ENCODE results near the gene PRKCH. TPM values are rescaled to one million over a fixed set of nuclear protein-coding genes. Genes with fewer than 3 reads are reported as not detected.

The PRKCH gene
- total and polyA plus RNA-seq, 9 of the 15 experiments (the other 6 are each of a cell fraction or from before 2014, with no cell fraction given): 0.61 to 4.4 (median 4.0) TPM

GRCh38 chr14:61562321-61563161 lies 241.2 kb downstream of the PRKCH start (continued):
- TF ChIP-seq, protein P1, sequence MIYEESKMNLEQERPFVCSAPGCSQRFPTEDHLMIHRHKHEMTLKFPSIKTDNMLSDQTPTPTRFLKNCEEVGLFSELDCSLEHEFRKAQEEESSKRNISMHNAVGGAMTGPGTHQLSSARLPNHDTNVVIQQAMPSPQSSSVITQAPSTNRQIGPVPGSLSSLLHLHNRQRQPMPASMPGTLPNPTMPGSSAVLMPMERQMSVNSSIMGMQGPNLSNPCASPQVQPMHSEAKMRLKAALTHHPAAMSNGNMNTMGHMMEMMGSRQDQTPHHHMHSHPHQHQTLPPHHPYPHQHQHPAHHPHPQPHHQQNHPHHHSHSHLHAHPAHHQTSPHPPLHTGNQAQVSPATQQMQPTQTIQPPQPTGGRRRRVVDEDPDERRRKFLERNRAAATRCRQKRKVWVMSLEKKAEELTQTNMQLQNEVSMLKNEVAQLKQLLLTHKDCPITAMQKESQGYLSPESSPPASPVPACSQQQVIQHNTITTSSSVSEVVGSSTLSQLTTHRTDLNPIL (CRISPR knock-in tag; IDR thresholded peaks at IDR 0.05): no peak
- TF ChIP-seq HSF4 (CRISPR knock-in tag; IDR thresholded peaks at IDR 0.05; ENCODE audit: borderline replicate concordance) (no peak), ZFP1 (CRISPR knock-in tag; IDR thresholded peaks at IDR 0.05) (no peak), HOMEZ (CRISPR knock-in tag; IDR thresholded peaks at IDR 0.05) (no peak), SMARCC2 (IDR thresholded peaks at IDR 0.05; ENCODE audit: low read depth) (peak; percentile 54; the same call in 1 of the 2 replicates), RNF2 (IDR thresholded peaks at IDR 0.05) (0 out of 2 replicates have a peak, but pooled peaks have one; percentile 26), ARID1B (IDR thresholded peaks at IDR 0.05) (peak; percentile 80), NFE2 (IDR thresholded peaks at IDR 0.05; ENCODE audit: low read depth) (peak; percentile 92), EP400 (IDR thresholded peaks at IDR 0.05) (0 out of 2 replicates have a peak, but pooled peaks have one; percentile 26), SAFB (IDR thresholded peaks at IDR 0.05; ENCODE audit: borderline replicate concordance, low read depth, low read length) (no peak), ZNF695 (CRISPR knock-in tag; IDR thresholded peaks at IDR 0.05) (no peak), CREM (IDR thresholded peaks at IDR 0.05; ENCODE audit: low read depth) (peak; percentile 47; the same call in 1 of the 2 replicates), USF1 (CRISPR knock-in tag; IDR thresholded peaks at IDR 0.05) (no peak), ZNF165 (CRISPR knock-in tag; IDR thresholded peaks at IDR 0.05; ENCODE audit: borderline replicate concordance) (no peak), SETDB1 (IDR thresholded peaks at IDR 0.05; ENCODE audit: low read length) (no peak), ZNF740 (CRISPR knock-in tag; IDR thresholded peaks at IDR 0.05) (0 out of 2 replicates have a peak, but pooled peaks have one; percentile 42), ZNF740 (tag; IDR thresholded peaks at IDR 0.05) (no peak), ZSCAN32 (CRISPR knock-in tag; IDR thresholded peaks at IDR 0.05) (no peak), PHF21A (IDR thresholded peaks at IDR 0.05; ENCODE audit: borderline replicate concordance, low read depth) (no peak), TBP (optimal IDR thresholded peaks at IDR 0.05; ENCODE audit: low read depth, low read length) (peak; percentile 34)
- TF ChIP-seq, protein P2, sequence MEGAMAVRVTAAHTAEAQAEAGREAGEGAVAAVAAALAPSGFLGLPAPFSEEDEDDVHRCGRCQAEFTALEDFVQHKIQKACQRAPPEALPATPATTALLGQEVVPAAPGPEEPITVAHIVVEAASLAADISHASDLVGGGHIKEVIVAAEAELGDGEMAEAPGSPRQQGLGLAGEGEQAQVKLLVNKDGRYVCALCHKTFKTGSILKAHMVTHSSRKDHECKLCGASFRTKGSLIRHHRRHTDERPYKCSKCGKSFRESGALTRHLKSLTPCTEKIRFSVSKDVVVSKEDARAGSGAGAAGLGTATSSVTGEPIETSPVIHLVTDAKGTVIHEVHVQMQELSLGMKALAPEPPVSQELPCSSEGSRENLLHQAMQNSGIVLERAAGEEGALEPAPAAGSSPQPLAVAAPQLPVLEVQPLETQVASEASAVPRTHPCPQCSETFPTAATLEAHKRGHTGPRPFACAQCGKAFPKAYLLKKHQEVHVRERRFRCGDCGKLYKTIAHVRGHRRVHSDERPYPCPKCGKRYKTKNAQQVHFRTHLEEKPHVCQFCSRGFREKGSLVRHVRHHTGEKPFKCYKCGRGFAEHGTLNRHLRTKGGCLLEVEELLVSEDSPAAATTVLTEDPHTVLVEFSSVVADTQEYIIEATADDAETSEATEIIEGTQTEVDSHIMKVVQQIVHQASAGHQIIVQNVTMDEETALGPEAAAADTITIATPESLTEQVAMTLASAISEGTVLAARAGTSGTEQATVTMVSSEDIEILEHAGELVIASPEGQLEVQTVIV (CRISPR knock-in tag; IDR thresholded peaks at IDR 0.05; ENCODE audit: borderline replicate concordance): no peak
